GM20000 (cell line): ENCODE results near the gene CBX6.

Experiments used
- DNase-seq: peaks from one replicate; pipeline ENCODE4 v3.0.0; 2012; ENCODE audit warnings: low spot score
- CTCF ChIP-seq: IDR thresholded peaks from 2 replicates; pipeline ENCODE4 v1.5.1; 2012; ENCODE audit warnings: mild to moderate bottlenecking, control low read depth; ENCODE audit errors: extremely low read depth, missing control alignments

Gene CBX6

DNA sequence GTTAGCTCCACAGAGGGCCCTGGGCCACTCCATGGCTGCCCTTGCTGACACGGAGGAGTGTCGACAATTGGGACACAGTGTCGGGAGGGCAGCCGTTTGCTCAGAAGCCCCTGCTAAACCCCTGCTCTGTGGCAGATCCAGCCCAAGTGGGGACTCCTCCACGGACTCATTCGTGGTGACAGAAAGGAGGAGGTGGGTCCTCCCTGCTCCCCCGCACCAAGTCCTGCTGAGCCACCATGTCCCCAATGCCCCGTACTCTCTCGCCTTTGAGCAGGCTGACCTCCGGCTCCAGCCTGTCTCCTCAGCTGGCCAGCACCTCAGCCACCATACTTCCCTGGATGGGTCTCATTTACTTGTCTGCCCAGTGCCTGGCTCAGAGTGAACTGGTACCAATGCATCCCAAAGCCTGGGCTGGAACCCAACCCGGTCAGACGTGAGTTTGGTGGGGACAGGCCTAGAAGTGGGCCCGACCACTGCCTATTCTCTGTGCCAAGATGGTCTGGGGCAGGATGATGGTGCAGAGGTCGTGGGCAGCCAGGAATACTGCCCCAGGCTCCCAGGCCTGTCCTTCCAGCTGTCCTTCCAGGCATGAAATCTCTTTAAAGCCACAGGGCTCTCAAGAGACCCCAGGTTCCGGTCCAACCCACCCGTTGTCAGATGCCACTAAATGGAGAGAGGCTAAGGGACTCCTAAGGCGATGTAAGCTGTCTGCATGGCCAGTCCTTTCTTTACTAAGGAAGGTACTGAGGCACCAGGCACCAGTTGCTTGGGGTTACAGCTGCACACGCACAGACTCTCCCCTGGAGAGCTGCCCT, 4.3 kb downstream of the CBX6 start:
- no peak for DNase-seq
- no peak for TF ChIP-seq CTCF

GRCh38 chr22:38867124-38867455, 4.9 kb downstream of the CBX6 start:
- DNase-seq: no peak
- TF ChIP-seq CTCF: no peak

- TF ChIP-seq CTCF: no peak
- peak; percentile 4 for DNase-seq
Measured at GRCh38 chr22:38866399-38867123, 5.5 kb downstream of the CBX6 start.

DNA sequence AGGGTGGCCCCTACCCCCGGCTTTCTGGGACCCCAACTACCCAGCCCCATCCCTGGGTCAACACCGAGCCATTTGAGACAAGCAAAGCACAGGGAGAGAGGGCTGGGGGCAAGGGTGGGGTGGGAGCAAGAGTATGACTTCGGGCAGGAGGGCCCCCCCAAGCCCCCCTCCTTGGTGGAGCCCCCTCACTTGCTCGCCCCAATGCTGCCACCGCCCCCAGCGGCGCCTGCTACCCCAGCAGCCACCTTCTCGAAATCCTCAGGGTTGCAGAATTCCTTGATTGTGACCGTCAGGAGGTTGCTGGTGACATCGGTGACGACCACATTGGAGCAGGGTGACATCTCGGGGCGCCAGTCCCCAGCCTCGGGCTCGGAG, 6.0 kb downstream of the CBX6 start:
- no peak for DNase-seq
- TF ChIP-seq CTCF: no peak

DNA sequence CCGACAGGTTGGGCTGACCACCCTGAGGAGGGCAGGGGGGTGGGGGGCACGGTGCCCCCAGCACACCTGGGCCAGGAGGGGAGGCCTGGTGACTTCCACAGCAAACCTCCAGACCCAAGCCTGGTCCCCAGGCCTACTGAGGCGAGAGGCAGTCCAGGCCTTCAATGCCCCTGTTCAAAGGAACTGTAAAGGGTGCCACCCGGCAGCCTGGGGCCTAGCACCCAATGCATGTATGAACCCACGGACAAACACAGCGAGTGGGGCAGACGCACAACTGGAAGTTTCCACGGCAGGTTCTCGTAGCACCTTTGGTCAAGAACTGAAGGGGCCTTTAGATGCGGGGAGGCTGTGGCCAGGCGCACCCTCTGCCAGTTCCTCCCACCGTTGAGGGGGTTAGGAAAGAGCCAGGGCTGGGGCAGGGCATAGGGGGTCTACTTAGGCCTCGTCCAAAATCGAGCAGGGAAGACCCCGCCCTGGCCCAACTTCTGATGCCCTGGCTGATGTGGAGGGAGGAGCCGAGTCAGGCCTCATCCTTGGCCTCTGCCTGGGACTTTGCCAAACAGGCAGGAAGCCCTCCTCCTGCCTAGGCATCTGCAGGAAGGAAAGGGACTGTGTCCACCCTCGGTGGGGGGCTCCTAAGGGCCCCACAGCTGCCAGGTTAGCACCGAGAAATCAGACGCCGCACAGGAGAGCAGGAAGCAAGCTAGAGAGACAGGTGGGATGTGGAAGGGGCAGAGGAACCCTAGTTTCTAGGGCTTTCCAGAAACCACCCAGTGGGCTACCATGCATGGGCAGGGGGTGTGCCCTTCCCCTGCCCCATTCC, 6.6 kb downstream of the CBX6 start:
- DNase-seq: no peak
- no peak for TF ChIP-seq CTCF

DNA sequence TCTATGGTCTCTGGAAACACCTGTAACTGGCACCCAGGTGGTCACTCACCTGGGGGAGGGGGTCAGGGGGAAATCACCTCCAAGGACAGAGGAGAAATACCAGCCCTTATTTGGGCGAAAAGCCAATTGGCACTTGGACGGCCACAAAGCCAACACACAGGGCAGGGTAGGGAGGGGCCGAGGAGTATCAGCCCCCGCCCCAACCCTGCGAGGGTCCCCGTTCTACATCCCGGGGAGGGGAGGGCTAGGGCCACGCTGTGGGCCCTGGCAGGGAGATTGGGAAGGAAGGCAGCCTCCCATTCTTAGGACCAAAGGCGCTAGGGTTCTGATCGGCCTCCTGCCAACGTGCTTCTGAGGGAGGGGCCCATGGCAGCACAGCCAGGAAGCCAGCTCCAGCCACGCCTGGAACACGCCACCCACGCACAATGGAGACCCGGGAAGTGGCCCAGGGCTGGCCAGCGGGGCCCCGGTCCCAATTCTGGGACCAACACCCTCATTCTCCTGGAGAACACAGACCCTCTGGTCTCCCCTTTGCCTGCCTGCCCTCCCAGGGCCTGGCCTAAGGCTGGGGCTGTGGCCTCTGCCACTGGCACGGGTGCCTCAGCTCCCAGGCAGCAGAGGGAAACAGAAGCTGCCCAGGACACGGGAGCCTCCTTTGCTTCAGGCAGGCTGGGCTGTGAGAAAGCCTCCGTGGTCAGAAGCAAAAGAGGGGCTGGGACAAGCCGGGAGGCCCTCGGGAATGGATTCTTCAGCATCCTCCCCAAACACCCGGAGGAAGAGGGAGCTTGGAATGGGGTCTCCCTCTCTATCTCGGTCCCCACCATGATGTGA, 7.4 kb downstream of the CBX6 start:
- no peak for TF ChIP-seq CTCF
- no peak for DNase-seq
